CD4-positive, alpha-beta T cell treated with Interferon alpha-2 for 1 hour (primary cell): ENCODE measurements around the gene TMEM51.

Experiments used
- DNase-seq, 2 donors: peaks; one replicate each; pipeline ENCODE4 v3.0.0-alpha.2; 2020 to 2022

The TMEM51 gene, protein sequence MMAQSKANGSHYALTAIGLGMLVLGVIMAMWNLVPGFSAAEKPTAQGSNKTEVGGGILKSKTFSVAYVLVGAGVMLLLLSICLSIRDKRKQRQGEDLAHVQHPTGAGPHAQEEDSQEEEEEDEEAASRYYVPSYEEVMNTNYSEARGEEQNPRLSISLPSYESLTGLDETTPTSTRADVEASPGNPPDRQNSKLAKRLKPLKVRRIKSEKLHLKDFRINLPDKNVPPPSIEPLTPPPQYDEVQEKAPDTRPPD

DNA sequence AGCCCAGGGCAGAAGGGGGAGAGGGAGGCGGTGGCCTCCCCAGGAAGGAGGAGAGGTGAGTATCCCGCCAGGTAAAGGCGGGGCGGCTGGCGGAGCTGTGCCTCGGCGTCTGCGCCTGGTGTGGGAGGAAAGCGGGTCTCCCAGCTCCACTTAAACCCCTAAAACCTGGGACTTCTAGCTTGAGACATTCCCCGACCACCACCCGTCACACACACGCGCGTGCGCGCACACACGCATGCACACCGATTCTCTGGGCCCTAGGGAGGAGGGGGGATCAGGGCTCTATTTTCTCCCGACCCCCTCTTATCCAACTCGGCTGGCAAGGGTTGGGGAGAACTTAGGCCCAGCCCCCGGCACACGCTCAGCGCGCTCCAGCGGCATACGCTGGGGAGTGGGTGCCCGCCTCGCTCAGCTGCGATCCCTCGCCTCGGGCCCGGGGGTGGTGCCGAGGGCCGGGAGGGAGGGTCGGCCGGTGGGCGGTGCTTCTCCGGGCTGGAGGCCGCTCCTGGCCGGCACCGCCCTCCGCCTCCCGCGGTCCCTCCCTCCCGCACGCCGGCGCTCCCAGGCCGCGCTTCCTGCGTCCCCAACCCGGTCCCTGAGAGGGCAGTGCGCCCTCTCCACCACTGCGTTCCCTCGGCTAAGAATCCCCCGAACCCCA is at the start of gene TMEM51:
Gene TMEM51, plus strand, starts transcription at position 564 of the 658 bp plus-strand sequence. CDS start 61,341 bp downstream, outside the sequence.
- DNase-seq, result no peak

DNA sequence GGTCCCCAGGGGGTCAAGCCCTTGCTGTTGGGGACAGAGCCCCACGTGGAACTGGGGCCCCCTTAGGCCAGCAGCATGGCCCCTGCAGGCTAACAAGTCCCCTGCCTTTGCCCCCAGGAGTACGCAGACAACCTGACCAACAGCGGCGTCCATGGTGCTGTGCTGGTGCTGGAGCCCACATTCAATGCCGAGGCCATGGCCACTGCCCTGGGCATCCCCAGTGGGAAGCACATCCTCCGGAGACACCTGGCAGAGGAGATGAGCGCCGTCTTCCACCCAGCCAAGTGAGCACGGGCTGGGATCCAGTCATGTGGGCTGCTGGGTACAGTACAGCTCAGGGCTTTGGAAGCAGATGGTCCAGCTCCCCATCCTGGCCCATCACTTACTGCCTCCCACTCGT is 49.6 kb upstream of the TMEM51 start:
- no peak for DNase-seq

DNA sequence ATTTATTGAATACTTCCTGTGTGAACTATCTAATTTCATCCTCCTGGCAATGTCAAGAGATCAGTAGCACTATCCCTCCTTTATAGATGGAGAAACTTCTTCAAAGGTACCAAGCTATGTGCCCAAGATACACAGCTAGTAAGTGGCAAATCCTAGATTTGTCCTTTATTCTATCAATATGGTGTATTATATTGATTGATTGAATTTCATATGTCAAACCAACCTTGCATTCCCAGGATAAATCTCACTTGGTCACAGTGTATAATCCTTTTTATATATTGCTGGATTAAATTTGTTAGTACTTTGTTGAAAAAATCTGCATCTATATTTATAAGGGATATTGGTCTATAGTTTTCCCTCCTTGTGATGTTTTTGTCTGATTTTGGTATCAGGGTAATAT is 48.8 kb upstream of the TMEM51 start:
- no peak for DNase-seq

DNA sequence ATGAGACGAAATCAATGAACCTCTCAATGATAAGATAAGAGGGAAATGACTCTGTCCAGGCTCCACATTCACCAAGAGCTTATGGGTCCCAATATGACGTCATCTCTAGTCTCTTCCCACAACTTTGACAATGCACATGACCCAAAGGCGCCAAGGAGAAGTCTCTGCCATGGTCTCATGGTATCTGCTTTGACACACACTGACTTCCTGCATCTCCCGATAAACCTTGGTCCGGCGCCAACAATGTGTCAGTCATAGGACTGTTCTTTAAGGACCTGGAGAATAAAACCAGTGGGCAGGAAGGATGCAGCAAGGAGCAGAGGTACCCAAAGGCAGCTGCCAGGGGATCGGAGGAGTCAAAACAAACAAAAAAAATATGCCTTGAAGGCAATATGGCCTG is 46.9 kb upstream of the TMEM51 start:
- DNase-seq, result no peak

DNA sequence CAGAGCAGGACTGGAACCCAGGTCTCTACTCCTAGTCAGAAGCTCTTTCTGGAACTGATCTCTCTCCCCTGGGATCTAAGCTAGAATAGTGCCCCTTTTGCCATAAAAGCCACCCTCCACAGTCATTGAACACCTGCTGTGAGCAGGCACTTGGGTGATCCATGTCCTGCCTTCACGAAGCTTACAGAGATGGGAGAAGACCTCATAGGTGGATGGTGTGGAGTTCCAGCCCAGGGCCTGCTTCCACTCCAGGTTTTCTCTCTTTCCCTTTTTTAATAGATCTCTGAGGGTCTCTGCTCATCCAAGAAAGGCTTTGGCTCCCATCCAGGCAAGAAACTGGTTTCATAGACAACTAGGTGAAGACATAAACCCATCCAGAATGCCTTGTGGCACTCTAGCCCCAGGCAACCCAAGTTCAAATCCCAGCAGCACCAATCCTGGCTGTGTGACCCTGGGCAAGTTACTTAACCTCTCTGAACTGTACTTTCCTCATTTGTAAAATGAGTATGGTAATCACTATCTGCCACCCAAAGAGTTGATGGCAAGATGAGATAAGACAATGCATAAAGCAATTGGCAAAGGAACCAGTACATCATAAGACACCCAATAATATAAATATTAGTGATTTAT is 46.4 kb upstream of the TMEM51 start:
- no peak for DNase-seq

DNA sequence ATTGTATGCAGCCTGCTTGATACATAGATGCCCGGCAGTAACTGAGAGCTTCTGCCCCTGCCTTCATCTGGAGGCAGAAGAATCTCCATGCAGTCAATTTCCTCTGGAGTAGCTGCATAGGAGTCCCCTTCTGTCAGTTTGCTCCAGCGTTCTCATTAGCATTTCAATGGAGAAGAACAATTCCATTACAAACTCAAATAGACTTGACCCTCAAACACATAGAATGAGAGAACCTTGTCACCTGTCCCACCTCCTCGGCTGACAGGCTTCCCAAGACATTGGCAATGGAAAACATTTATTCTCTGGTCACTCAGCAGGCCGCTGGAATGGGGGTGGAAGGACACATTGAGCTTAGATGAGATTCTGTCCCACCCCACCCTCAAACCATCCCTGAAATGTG is 45.6 kb upstream of the TMEM51 start:
- DNase-seq, result no peak

DNA sequence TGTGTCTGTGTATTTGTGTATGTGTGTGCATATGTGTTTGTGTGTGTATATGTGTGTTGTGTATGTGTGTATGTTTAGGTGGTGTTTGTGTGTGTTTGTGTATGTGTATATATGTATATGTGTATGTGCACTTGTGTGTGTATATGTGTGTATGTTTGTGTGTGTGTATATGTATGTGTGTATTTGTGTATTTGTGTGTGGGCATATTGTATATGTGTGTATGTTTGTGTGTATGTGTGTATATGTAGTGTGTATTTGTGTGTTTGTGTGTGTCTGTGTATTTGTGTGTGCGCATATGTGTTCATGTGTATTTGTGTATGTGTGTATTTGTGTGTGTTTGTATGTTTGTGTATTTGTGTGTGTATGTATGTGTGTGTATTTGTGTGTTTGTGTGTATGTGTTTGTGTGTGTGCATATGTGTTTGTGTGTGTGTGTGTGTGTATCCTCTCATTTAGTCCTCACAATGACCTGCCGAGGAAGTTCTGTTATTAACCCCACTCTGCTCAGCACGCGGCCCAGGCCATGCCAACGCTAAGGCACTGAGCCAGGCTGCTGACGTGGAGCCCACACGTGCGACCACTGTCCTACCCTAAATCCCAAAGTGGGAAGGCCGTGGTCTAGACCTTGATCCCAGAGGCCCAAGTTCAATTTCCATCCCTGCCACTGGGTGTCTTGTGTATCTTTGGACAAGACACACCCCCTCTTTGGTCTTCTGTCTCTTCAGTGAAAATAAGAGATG is 43.2 kb upstream of the TMEM51 start:
- DNase-seq, result no peak

DNA sequence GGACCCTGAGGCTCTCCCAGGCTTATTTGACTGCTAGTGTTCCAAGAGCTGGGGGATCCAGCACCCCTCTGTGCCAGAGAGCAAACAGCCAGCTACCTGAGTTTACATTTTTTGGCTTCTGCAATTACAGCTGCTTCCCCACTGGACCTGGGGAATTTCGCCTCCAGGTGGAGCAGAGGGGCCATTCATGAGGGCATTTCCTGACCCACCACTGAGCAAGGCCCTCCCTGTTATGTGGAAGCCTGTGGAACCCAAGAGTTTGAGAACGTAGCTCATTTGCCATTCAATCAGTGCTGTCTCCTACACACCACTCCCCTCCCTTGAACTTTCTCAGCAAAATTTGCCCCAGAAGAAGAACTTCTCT is 42.7 kb upstream of the TMEM51 start:
- no peak for DNase-seq

DNA sequence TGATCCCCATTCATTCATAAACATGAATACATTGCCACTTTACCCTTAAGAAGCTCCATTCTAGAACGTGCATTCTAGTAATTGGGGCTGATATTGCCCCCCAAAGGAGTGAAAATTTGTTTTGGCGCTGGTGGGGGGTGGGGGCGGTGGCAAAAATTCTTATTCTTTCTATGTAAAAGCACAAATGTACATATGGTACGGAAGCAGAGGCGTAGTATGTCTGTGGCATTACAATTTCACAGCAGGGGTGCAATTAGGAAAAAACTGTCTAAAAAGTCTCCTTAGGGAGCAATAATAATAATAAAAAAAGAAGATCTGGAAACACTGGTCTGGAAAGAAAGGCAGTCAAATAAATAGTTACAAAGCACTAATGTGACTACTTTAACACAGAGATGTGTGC is 40.4 kb upstream of the TMEM51 start:
- DNase-seq, result no peak

DNA sequence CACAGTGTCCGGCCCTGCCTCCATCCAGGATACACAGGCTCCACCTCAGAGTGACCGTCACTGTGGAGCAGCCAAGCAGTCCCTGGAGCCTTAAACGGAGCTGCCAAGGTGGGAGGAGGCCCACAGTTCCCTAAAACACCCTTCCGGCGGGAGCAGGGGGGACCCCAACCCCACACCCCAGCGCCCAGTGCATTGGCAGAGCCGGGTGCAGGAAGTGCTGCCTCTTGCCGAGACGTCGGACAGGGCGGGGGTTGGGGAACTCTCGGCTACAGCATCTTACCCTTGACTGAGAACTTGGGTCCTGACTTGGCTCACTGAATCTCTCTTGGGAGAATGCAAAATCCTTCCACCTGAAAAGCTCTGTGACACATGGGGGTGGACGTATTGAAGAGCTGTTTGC is 38.7 kb upstream of the TMEM51 start:
- DNase-seq, result no peak

DNA sequence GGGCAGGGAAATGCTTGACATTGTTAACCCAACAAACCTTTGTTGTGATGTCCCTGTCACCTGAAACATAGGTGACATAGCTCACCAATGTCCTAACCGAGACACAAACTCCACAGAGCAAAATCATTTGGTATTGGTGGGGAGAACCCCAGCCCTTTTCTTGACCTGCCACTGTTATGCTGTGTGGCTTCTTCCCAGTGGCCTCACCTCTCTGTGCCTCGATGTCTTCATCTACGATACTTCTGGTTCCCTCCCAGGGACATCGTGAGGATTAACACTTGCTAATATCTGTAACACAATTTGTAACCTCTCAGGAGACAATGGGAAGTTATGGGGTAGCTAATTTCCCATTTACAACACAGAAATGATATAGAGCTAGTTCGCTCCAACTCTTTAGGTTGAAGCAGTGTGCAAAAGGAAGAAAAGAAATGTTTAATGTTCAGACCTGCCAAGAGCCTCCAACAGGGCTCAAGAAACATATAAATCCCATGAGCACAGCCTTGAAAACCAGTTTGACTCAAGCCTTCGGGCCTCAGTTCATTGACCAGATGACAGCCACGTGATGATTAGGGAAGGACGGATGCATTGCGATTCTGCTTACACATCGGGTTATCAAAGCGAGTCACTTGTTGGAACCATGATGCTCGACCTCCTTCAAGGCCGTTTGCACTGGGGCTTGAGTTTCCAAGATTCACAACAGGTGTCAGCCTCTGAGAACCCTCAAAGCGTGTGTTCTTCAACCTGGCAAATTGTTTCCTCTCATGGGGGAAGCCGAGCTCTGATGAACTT is 37.8 kb upstream of the TMEM51 start:
- DNase-seq, result no peak

DNA sequence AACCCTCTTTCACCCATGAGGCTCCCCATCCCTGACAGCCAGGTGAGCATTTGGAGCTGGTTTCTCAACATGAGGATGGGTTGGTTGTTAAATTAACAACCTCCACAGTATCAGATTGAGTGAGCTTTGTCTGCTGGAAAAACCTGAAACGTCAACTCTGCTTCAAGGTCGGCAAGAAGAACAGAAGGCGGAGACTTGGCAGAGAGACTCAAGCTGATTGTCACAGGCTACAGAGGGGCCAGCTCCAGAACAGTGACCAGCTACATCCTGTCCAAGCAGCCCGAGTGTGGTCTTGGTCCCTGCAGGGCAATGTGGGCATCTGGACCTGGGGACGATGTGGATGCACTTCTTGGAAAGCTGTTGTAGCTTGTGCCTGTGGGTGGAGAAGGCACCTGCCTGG is 36.6 kb upstream of the TMEM51 start:
- no peak for DNase-seq

DNA sequence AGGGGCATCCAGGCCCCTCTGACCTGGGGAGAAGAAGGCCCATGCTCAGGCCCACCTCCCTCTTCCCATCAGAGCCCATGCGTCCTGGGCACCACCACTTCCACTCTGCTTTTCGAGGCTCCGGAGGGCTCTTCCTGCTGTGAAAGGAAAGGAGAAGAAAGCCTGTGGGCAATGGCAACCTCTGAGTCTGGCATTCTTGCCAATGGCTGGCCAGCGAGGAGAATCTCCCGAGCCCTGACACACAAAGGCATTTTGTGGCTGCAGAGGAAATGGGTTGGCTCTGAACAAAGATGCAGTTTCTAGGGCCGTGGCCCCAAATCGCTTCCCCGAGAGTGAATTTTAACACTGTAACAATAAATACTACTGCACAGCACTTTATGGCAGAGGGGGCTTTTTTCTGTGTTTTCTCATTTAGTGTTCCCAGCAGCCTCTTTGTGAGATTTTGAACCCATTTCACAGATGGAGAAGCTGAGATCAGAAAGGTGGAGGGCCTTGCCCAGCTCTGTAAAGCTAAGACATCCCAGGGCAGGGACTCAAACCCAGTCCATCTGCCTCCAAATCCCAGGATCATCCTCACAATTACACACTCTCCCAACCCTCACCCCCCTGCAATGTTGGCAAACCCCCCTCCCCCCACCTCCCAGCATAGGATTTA is 35.7 kb upstream of the TMEM51 start:
- DNase-seq, result no peak

DNA sequence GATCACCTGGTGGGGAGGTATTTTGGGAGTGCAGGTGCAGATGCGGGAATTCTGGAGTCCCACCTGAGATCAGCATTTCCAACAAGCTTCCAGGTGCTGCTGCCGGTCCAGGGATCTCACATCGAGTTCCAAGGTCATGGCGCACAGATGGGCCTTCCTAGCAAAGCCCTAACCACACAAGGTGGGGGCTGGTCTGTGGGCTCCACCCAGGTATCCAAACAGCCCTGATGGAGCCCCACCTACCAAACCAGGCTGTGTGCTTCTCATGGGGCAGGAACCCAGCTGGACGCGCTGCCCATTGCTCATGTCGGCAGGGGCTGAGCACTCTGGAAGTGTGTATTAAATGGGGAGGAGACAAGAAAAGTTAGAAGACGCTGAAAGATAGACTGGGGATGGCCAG is 35.0 kb upstream of the TMEM51 start:
- DNase-seq, result no peak

DNA sequence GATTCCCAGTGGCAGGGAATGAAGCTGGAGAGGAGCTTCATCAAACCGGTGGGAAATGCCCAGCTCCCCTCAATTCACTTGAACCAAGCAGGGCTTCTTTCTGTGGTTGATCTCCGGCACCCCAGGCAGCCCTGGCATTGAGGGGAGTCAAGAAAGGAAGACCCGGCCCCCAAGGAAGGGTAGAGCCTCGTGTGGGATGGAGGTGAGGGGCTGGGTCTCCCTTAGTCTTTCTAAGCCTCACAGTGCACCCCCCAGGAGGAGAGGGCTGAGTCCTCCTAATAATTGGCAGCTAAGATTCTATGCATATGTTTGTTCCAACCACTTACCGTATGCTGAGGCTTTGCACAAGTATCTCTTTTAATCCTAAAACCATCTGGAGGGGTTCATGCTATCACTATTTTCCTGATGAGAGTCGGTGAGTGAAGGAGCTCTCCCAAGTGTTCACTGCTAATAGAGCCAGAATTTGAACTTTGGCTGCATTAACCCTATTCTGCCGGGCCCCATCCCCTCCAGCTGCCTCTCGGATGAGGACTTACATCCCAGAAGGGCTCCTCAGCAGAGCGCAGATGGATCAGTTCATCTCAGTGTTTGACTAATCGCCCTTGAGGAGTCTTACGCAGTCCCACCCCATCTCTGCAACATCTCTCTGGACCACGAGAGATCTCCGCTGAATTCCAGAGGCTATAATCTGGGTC is 33.1 kb upstream of the TMEM51 start:
- no peak for DNase-seq

DNA sequence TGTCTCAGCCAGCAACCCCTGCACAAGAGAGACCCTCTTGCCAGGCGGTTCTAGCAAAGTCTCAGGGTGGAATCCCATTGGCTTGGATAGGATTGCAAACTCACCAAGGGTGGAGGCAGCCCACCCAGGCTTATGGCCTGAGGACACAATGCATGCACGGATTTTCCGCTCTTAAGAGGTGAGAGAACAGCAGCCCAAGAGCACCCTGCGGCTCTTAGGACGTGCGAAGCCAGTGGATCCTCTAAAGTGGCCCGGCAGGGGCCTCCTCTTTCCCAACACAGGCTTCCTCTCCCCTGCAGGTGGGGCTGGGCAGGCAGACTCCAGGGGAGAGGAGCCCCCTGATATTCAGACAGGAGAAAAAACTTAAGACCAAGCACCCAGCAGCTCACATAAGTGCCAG is 31.2 kb upstream of the TMEM51 start:
- DNase-seq, result no peak

DNA sequence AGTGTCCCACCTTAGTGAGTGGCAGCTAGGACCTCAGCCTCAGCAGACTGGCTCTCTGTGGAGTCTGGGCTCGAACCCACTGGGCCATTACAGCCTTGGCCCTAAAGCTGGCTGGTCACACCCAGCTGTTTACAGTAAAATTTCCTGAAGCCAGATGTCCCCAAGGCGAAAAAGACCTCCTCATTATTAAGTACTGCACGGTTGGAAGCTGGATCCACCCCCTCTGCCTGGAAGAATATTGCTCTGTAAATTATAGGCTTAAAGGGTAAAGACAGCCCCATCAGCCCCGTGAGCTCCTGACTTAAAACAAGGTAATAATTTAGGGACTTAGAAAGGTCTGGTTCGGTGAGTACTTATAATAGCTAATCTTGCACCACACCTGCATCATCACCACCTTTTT is 30.3 kb upstream of the TMEM51 start:
- no peak for DNase-seq

DNA sequence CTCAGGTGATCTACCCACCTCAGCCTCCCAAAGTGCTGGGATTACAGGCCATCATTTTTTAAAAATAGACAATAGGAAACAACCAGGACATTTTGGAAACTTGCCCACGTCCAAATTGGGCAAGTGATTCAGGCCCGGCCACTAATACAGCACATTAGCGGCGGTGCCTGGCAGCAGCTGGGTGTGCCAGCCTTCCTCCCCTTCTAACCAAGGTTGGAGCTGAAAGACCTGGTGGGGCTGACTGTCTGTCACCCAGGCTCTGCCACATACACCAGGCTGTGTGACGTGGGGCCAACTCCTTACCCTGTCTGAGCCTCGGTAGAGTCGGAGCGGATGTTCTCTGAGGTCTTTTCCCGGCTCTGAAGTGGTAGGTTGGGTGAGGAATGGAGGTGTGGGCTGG is 29.6 kb upstream of the TMEM51 start:
- DNase-seq, result no peak

DNA sequence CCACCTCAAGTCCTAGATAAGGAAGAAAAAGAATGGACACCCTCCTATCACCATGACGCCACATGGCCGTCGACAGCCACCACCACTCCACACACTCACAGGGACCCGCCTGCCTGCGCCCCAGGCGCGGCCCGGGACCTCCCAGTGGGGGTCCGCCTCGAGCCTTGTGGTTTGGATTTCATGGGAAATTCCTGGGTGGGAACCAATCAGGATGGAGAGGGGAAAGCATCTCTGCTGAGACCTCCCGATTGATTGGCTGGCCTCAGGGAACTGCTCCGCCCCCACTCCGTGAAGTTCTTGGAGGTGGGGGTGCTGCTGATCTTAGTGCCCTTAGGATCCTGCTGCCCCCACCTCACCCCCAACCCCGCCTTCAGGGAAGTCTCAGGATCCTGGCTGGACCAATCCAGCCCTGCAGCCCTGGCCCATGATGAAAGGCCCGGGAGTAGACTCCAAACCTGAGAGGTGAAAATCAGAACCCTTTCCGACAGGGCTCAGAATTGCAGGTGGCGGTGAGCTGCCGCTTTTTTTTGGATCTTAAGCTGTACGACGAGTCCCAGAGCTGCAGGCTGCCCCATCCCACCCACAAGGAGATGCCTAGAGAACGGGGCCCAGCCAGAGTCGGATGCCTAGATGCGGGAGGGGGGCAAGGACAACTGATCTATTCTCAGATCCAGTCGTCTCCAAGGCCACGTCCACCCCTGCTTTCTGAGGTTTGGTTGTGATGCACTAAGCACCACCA is 29.0 kb upstream of the TMEM51 start:
- no peak for DNase-seq

DNA sequence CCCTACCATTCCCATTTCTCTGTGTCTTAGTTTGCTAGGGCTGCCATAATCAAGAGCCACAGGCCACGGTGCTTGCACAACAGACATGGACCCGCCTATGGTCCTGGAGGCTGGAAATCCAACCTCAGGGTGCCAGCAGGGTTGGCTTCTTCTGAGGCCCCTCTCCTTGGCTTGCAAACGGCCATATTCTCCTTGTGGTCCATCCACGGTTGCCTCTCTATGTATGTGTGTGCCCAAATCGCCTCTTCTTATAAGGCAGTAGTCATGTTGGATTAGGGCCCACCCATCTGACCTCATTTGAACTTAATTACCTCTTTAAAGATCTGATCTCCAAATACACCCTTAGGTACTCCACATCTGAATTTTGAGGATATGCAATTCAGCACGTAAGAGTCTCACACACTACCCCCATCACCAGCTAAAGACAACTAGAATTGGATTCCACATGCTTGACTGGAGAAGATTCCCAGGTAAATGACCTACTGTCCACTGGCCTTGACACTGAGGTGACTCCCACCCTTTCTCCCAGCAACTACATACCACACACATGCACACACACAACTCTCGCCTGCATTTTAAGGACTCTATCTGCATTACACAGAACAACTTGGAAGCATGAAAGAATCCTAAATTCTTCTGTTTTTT is 28.3 kb upstream of the TMEM51 start:
- no peak for DNase-seq

DNA sequence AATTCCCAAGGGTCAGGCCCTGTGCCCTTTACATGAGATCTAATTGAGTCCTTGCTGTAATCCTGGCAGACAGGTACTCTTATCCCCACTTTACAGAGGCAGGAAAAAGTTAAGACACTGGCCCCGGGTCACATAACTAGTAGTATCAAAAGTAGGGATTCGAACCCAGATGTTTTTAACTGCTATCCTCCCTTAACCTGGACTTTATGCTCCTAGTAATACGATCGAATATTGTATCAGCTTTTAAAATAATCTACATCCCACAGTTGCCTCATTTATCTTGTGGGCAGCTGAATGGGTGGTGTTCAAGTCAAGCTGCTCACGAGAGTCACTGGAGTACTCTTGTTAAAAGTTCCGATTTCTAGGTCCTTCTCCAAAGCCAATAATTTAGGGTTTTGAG is 25.5 kb upstream of the TMEM51 start:
- no peak for DNase-seq
